Left ventricle myocardium inferior (tissue), 1 donor: ENCODE measurements around the gene PACSIN1. TPM values are rescaled to one million over a fixed set of nuclear protein-coding genes. Genes with fewer than 3 reads are reported as not detected.

Experiments used
- DNase-seq: peaks from one replicate; pipeline ENCODE4 v3.0.0-alpha.2; 2020
- H3K27ac ChIP-seq: fragments of 200-600 bp; replicated peaks from 2 replicates; pipeline ENCODE4 v1.8.0; 2021
- H3K27me3 ChIP-seq: fragments of 200-600 bp; 2 replicates; pipeline ENCODE4 v1.8.0; 2021; ENCODE audit warnings: low read depth
- H3K36me3 ChIP-seq: fragments of 200-600 bp; 2 replicates; pipeline ENCODE4 v1.8.0; 2021
- H3K4me1 ChIP-seq: fragments of 200-600 bp; 2 replicates; pipeline ENCODE4 v1.8.0; 2021
- H3K4me3 ChIP-seq: fragments of 200-600 bp; 2 replicates; pipeline ENCODE4 v1.8.0; 2021; ENCODE audit warnings: mild to moderate bottlenecking, moderate library complexity
- H3K9me3 ChIP-seq: fragments of 200-600 bp; replicated peaks from 2 replicates; pipeline ENCODE4 v1.8.0; 2021
- intact Hi-C: fragments of 100-400 bp; cut with micrococcal nuclease; formaldehyde crosslinking; loops from one replicate; pipeline ENCODE4 v1.11.0; 2022
- total RNA-seq: library from RNA; stranded (reverse); fragmentation: NEBNext Ultra II Directional; extraction: Animal tissue kit (Norgen Biotek cat#: 25700); gene quantifications from one replicate; pipeline ENCODE4 v1.2.1, GENCODE V29; 2021
- TF ChIP-seq, protein P1 (sequence below): fragments of 200-600 bp; IDR thresholded peaks from 2 replicates; pipeline ENCODE4 v1.8.0; 2021; ENCODE audit warnings: antibody characterized with exemption, mild to moderate bottlenecking, borderline replicate concordance
- donor health status: DM: no; HTN: yes; CAD: no; lungs with severe emphysema.

Gene PACSIN1
- total RNA-seq, 1 donor from 2014 or later: 15.2 TPM

DNA sequence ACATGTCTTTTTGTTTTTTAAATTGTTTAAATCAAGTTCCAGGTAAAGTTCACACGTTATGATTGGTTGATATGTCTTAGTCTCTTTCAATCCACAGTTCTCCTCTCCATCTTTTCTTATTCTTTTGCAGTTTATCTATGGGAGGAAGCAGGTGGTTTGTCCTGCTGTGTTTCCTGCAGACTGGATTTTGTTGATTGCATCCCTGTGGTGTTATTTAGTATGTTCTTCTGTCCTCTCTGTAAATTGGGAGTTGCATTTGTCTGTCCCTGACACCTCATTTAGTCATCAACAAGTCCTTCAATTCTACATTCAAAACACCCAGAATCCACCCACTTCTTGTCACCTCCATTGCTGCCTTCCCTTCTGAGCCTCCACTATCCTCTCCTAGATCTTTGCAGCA is 8.1 kb downstream of the PACSIN1 start:
- DNase-seq: no peak
- TF ChIP-seq, protein P1, sequence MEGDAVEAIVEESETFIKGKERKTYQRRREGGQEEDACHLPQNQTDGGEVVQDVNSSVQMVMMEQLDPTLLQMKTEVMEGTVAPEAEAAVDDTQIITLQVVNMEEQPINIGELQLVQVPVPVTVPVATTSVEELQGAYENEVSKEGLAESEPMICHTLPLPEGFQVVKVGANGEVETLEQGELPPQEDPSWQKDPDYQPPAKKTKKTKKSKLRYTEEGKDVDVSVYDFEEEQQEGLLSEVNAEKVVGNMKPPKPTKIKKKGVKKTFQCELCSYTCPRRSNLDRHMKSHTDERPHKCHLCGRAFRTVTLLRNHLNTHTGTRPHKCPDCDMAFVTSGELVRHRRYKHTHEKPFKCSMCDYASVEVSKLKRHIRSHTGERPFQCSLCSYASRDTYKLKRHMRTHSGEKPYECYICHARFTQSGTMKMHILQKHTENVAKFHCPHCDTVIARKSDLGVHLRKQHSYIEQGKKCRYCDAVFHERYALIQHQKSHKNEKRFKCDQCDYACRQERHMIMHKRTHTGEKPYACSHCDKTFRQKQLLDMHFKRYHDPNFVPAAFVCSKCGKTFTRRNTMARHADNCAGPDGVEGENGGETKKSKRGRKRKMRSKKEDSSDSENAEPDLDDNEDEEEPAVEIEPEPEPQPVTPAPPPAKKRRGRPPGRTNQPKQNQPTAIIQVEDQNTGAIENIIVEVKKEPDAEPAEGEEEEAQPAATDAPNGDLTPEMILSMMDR: no peak
- Histone ChIP-seq H3K4me3 (no peak overlapping the region), H3K9me3 (peaks cover 9% of the 10 kb centered on the region), H3K4me1 (no peaks in the 10 kb centered on the region), H3K27ac (no peak overlapping the region), H3K27me3 (no peaks in the 10 kb centered on the region), H3K36me3 (no peaks in the 10 kb centered on the region)
- intact Hi-C loops: no loop called here

DNA sequence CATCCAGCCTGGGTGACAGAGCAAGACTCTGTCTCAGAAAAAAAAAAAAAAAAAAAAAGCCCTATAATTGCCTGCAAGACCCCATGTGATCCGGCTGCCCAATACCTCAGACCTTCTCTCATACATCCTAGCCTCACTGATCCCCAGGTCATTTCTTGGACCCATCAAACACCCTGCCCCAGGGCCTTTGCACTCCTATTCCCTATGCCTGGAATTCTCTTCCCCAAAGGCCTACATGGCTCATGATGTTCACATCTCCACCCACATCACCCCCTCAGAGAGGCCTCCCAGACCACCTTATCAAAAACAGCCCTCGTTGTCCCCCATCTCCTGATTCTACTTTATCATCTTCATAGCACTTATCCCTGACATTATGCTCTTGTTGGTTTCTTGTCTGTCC is 8.9 kb downstream of the PACSIN1 start:
- no peak overlapping the region for H3K27ac ChIP-seq
- TF ChIP-seq, protein P1: no peak
- H3K4me1 ChIP-seq: no peaks in the 10 kb centered on the region
- DNase-seq: no peak
- intact Hi-C loops: no loop called here
- H3K9me3 ChIP-seq: peaks cover 9% of the 10 kb centered on the region
- H3K4me3 ChIP-seq: no peak overlapping the region
- H3K36me3 ChIP-seq: no peaks in the 10 kb centered on the region
- no peaks in the 10 kb centered on the region for H3K27me3 ChIP-seq

DNA sequence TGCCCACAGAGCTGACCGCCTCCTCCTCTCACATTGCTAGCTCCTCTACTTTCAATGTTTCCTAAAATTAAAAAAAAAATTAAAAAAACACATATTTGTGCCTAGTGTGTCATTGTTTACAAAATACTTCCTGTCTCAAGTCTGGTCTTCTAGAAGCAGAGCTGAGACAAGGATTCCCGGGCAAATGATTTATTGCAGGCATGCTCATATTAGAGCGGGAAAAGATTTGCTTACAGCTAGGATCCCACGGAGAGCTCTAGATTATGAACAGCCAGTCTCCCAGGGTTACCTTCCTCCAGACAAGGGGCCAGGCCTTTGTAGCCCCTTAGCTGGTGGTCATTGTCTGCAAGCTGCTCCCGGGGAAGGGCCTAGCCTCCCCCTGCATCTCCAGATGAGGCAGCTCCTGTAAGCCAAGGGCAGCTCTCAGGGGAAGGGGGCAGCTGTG is 9.4 kb downstream of the PACSIN1 start:
- TF ChIP-seq, protein P1: no peak
- H3K27ac ChIP-seq: no peak overlapping the region

DNA sequence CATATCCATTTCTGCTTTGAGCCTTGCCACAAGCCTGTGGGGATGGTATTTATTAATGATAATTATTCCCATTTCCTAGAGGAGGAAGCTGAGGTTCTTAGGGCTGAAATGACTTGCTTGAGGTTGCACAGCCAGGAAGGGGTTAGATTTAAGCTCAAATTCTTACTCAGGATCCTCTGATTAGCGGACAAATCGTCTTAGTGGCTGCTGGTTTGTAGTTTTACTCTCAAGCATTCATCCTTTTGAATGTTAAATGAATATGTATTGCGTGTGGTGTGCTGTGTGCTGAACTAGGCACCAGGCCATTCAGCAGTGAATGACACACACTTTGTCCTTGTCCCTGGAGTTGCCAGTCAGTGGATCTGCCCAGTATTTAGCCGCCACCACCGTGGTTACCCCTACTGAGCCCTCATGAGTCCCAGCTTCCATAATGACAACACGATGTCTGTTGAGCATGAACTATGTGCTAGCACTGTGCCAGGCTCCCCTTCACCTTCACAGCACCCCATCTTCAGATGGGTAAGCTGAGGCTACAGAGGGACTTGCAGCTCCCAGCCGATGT is 10.0 kb downstream of the PACSIN1 start:
- TF ChIP-seq, protein P1: no peak
- no peak overlapping the region for H3K4me3 ChIP-seq
- H3K4me1 ChIP-seq: no peaks in the 10 kb centered on the region
- H3K27me3 ChIP-seq: no peaks in the 10 kb centered on the region
- H3K9me3 ChIP-seq: peaks cover 9% of the 10 kb centered on the region
- no peaks in the 10 kb centered on the region for H3K36me3 ChIP-seq
- no peak overlapping the region for H3K27ac ChIP-seq
- intact Hi-C loops: no loop called here
- DNase-seq: no peak

More for the DNA sequence above, 9.4 kb downstream of the PACSIN1 start:
- H3K4me1 ChIP-seq: no peaks in the 10 kb centered on the region
- H3K36me3 ChIP-seq: no peaks in the 10 kb centered on the region
- H3K27me3 ChIP-seq: no peaks in the 10 kb centered on the region
- no peak overlapping the region for H3K4me3 ChIP-seq
- intact Hi-C loops: no loop called here
- H3K9me3 ChIP-seq: peaks cover 9% of the 10 kb centered on the region
- DNase-seq: no peak

DNA sequence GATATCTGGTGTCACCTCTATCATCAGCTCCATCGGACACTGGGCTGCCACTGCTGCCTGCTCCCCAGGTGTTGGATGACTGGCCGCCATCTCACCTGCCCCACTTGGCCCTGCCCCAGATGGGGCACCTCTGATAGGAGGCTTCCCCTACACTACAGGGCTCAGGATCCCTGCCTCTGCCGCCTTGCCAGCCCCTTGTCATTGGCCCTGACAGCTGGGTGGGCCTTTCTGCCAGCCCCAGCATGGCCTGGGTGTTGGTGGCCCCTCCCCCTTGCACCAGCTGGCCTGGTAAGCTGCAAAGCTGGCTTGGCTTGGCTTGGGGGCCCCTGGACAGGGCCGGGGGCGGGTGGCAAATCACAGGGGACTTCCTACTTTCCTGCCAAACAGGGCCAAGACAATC is 10.6 kb downstream of the PACSIN1 start:
- DNase-seq: no peak
- no peak overlapping the region for H3K4me3 ChIP-seq
- no peaks in the 10 kb centered on the region for H3K36me3 ChIP-seq
- H3K4me1 ChIP-seq: no peaks in the 10 kb centered on the region
- no peaks in the 10 kb centered on the region for H3K27me3 ChIP-seq
- TF ChIP-seq, protein P1: no peak
- intact Hi-C loops: no loop called here
- H3K9me3 ChIP-seq: peaks cover 9% of the 10 kb centered on the region
- H3K27ac ChIP-seq: no peak overlapping the region
